HG03103 (cell line): ENCODE data around the gene MTMR8.

Experiments used
- ATAC-seq: cut with Tn5 transposase; IDR thresholded peaks from one replicate; pipeline ENCODE4 v1.9.1; 2021; ENCODE audit warnings: low read depth; ENCODE audit not compliant: unreplicated experiment

Gene MTMR8

DNA sequence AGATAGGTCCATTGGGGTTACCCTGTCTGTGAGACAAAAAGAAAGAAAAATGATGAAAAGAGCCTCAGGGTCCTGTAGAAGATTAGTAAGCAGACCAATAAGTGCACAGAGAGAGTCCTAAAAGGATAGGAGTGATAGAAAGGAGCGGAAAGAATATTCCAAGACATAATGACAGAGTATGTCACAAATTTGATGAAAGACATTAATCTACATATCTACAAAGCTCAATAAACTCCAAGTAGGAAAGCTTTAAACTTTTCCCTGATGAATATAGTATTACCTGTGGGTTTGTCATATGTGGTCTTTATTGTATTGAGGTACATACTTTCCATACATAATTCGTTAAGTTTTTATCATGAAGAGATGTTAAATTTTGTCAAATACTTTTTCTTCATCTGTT lies 73.7 kb downstream of the MTMR8 start:
- ATAC-seq: no peak

DNA sequence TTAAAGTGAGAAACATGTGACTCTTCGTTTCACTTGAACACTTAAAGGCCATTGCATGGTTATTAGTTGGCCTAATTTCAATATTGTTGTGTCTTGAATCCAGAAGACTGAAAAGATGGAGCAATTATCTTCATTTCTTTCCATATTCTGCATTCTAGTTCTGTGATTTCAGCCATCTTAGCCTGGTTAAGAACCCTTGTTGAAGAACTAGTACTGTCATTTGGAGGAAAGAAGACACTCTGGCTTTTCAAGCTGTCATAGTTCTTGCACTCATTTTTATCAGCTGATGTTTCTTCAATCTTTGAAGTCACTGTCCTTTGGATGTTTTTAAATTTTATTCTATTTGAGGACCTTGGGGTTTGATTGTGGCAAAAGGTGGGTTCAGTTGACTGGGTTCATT lies 81.6 kb downstream of the MTMR8 start:
- no peak for ATAC-seq

DNA sequence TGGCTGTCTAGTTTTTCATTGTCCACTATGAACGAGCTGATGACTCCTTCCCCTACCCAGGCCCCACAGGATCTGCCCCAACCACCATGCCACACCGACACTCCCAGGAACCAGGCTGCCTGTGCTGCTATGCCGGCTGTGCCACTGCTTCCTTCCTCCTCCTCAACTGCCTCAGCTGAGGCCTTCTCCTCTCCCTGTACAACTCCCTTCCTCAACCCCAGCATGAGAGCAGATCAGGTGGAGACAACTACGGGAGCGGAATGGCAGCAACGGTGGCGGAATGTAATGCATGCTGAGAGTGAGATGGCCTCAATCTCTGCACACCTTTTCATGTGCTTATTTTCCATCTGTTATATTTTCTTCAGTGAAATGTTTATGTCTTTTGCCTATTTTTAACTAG lies 88.5 kb downstream of the MTMR8 start:
- ATAC-seq: no peak

GRCh38 chrX:64291123-64291522 lies 104.1 kb downstream of the MTMR8 start:
- no peak for ATAC-seq

GRCh38 chrX:64265265-64265664 lies 130.0 kb downstream of the MTMR8 start:
- ATAC-seq: no peak

DNA sequence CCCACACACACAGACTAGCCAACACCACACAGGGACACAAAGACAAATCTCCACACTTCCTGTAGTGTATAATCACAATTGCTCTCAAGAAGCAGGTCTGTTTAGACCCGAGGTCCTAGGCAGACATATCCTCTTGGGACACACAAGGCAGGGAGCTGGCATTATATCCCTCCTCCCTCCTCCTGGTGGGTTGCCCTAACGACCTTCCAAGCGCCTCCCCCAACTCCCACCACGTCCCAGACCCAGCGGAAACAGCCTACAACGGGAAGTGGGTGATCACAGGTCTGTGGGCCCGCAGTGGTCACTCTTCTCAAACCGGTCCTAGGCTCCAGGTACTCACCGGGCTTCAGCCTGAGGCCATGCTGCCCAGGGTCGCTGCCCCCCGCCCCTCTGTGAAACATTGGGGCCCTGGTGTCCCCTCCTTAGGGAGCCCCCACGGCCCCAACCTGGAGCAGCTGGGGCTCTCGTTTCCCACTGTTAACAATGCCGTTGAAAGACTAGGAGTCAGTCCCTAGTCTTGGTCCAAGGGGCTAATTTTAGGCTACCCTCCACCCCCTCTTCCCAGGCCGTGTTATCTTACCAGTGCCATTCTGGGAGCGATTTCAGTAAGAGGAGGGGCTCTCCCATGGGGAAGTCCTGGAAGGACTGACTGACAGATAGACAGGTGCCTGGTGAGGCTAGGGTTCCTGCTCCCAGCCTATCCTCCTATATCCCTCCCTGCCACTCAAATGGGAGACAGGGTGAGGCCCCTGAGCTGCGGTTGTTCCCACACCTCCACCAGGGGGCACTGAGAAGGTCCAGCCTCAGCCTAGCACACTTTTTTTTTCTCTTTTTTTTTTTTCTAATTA lies 164.9 kb downstream of the MTMR8 start, which contains the start of gene ASB12:
Gene ASB12 (minus strand): TSS at position 485 of the 848 bp plus-strand sequence. CDS start 4,957 bp downstream, outside the sequence.
- ATAC-seq: no peak

- no peak for ATAC-seq
Measured at GRCh38 chrX:64229154-64229553, 166.1 kb downstream of the MTMR8 start.
